T-helper 2 cell treated with Interferon-gamma antibody and Interleukin-4, amounts not matched to agents 5 μg/mL and 100 μg/mL, for 36 hours (primary cell): ENCODE measurements around the gene HSPA12B.

Experiments
- DNase-seq: peaks from one replicate; pipeline ENCODE4 v3.0.0; 2021; ENCODE audit warnings: low spot score
- H3K27ac Mint-ChIP-seq: one replicate; pipeline ENCODE4 v1.8.0; 2021; ENCODE audit warnings: mild to moderate bottlenecking, mixed read lengths
- H3K27me3 Mint-ChIP-seq: one replicate; pipeline ENCODE4 v1.8.0; 2021; ENCODE audit warnings: low read depth, mixed read lengths
- H3K36me3 Mint-ChIP-seq: one replicate; pipeline ENCODE4 v1.8.0; 2021; ENCODE audit warnings: low read depth, mixed read lengths
- H3K4me1 Mint-ChIP-seq: one replicate; pipeline ENCODE4 v1.8.0; 2021; ENCODE audit warnings: low read depth, mixed read lengths
- H3K4me3 Mint-ChIP-seq: one replicate; pipeline ENCODE4 v1.8.0; 2022; ENCODE audit warnings: mild to moderate bottlenecking, moderate library complexity, mixed read lengths
- H3K9me3 Mint-ChIP-seq: one replicate; pipeline ENCODE4 v1.8.0; 2021; ENCODE audit warnings: mixed read lengths

The HSPA12B gene

GRCh38 chr20:3796477-3797225, 64.2 kb downstream of the HSPA12B start:
- Mint-ChIP-seq H3K36me3 (peaks cover 56% of the 10 kb centered on the region), H3K9me3 (no peaks in the 10 kb centered on the region), H3K27me3 (no peaks in the 10 kb centered on the region), H3K4me1 (peaks cover 30% of the 10 kb centered on the region), H3K27ac (peak overlapping the region; percentile 90), H3K4me3 (peak overlapping the region; percentile 95)
- no peak for DNase-seq

DNA sequence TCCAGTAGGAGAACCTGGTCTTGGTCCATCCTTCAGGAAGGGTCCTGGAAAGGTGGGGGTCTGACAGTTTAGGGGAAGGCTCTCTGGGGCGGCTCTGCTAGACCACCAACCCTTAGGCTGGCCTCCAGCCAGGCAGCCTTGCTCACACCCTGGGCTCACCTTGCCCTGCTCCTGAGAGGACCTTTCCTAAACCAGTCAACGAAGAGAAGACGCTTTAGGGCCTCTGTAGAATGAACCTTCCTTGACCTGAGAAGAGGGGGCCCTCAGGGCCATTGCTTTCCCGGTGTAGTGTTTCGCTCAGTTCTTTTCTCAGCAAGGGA, 64.7 kb downstream of the HSPA12B start:
- H3K4me1 Mint-ChIP-seq, result peaks cover 30% of the 10 kb centered on the region
- peaks cover 61% of the 10 kb centered on the region for H3K36me3 Mint-ChIP-seq

DNA sequence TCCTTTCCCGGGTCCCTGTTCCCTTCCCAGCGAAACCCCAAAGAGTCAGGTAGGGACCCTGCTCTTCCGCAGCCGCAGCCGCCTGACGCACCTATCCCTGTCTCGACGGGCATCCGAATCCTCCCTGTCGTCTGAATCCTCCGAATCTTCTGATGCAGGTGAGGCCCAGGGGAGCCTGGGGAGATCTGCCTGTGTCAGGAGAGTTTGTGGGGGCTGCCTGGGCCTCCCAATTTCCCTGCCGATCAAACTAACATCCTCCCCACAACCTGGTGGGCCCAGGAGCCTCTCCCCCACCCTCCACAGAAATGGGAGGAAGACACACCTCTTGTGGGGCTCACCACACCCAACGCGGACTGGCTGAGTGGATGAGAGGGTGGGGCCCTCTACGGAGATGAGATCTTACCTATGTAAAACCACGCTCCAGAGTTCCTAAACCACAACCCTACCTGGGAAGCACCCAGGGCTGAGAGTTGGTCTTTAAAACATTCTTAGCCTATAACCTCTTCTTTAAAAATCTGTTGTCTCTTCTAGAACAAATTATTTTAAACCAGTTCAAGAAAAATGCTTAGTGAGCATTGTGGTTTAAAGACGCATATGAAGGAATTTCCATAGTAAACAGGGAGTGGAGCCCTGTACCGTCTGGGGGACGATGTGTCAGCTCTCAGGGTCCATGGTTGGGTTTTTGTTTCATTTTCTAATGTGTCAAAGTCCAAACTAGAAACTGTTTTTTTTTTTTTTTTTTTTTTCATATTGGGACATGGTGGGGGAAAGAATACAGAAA, 65.3 kb downstream of the HSPA12B start:
- DNase-seq, result peak; percentile 54
- Mint-ChIP-seq H3K36me3 (peaks cover 66% of the 10 kb centered on the region), H3K9me3 (no peaks in the 10 kb centered on the region), H3K4me3 (peak overlapping the region; percentile 95), H3K27me3 (no peaks in the 10 kb centered on the region), H3K4me1 (peaks cover 35% of the 10 kb centered on the region), H3K27ac (peak overlapping the region; percentile 90)

More for the DNA sequence above, 64.7 kb downstream of the HSPA12B start:
- no peak for DNase-seq
- H3K27ac Mint-ChIP-seq, result peak overlapping the region; percentile 90
- peak overlapping the region; percentile 95 for H3K4me3 Mint-ChIP-seq
- no peaks in the 10 kb centered on the region for H3K27me3 Mint-ChIP-seq
- H3K9me3 Mint-ChIP-seq, result no peaks in the 10 kb centered on the region

DNA sequence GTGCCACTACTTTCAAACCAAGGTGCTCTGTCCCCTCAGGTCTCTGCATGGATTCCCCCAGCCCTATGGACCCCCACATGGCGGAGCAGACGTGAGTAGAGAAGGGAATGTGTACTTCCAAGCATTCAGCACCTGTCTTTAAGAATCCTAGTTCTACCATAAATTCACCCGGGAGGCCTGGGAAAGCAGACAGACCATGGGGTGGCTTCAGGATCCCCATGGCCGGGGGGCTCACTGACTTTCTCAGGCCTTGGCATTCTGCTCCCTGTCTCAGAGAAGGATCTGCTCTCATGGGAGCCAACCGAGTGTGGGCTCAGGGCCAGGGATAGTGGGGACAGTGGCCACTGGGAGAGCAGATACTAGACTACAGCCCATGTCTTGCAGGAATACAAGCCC, 65.9 kb downstream of the HSPA12B start:
- H3K36me3 Mint-ChIP-seq, result peaks cover 72% of the 10 kb centered on the region

DNA sequence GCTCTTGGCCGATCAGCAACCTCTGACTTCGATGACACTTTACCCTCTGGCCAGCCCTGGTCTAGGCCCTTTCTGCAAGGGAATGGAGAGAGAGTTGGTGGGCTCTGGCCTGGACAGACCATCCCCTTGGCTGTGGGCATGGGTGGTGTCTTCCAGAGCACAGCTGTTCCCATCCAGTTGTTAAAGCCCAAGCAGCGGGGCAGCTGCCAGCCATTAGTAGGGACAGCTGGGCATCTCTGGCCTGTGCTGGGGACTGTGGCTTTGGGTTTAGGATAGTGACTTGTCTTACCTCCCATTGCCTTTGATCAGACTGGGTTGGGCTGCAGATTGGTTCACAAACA, 66.4 kb downstream of the HSPA12B start:
- Mint-ChIP-seq H3K27ac (peak overlapping the region; percentile 90), H3K4me1 (peaks cover 42% of the 10 kb centered on the region), H3K27me3 (no peaks in the 10 kb centered on the region), H3K9me3 (no peaks in the 10 kb centered on the region), H3K4me3 (peak overlapping the region; percentile 95), H3K36me3 (peaks cover 77% of the 10 kb centered on the region)
- DNase-seq, result no peak

More for the DNA sequence above, 65.9 kb downstream of the HSPA12B start:
- no peak for DNase-seq
- no peaks in the 10 kb centered on the region for H3K27me3 Mint-ChIP-seq
- H3K9me3 Mint-ChIP-seq, result no peaks in the 10 kb centered on the region
- H3K4me1 Mint-ChIP-seq, result peaks cover 37% of the 10 kb centered on the region
- H3K4me3 Mint-ChIP-seq, result peak overlapping the region; percentile 95
- peak overlapping the region; percentile 90 for H3K27ac Mint-ChIP-seq

DNA sequence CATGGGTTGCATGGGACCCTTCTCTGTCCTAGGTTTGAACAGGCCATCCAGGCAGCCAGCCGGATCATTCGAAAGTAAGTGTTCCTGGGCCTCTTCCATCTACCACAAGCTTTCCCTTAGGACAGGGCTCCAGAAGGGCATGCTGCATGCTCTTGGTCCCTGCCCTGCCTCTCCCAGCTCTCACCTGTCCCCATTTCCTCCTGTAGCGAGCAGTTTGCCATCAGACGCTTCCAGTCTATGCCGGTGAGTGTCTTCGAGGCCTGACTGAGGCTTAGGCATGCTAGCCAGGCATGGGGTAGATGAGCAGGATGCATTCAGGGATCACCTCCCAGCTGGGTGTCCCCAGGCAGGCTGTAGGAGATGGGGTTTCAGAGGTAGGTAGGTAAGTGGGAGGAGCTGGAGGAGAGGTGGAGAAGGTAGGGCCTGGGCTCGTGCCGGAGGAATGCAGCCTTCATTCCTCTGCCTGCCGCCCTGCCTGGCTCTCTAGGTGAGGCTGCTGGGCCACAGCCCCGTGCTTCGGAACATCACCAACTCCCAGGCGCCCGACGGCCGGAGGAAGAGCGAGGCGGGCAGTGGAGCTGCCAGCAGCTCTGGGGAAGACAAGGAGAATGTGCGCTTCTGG, 67.9 kb downstream of the HSPA12B start:
- DNase-seq, result no peak
- Mint-ChIP-seq H3K4me1 (peaks cover 50% of the 10 kb centered on the region), H3K27me3 (no peaks in the 10 kb centered on the region), H3K27ac (peak overlapping the region; percentile 90), H3K9me3 (no peaks in the 10 kb centered on the region), H3K36me3 (peaks cover 87% of the 10 kb centered on the region), H3K4me3 (peak overlapping the region; percentile 46)

DNA sequence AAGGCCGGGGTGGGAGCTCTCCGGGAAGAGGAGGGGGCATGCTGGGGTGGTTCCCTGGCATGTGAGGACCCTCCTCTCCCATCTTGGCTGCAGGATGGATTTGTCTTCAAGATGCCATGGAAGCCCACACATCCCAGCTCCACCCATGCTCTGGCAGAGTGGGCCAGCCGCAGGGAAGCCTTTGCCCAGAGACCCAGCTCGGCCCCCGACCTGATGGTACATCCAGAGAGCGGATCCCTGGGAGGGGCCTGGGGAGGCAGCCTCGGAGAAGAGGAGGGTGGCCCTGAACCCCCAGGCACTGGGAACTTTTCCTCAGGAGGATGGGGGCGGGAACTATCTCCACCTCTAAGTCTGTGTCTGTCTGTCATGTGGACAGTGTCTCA, 68.4 kb downstream of the HSPA12B start:
- Mint-ChIP-seq H3K9me3 (no peaks in the 10 kb centered on the region), H3K27ac (no peak overlapping the region), H3K36me3 (peaks cover 88% of the 10 kb centered on the region), H3K27me3 (no peaks in the 10 kb centered on the region), H3K4me3 (no peak overlapping the region), H3K4me1 (peaks cover 51% of the 10 kb centered on the region)
- no peak for DNase-seq

DNA sequence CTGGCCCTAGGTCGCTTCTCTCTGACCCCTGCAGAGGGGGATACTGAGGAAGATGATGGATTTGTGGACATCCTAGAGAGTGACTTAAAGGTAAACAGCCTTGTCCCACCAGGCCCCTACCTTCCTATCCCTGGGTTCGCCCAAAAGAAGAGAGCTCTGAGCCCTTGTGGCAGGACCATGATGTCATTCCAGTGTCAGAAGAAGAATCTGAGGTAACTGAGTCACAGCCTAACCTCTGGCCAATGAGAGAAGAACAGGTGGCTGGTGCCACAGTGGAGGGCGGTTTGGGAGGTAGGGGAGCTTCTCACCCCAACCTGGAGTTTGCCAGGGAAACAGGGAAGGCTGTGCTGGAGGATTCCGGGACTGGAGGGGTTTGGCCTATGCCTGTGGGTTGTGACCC, 68.8 kb downstream of the HSPA12B start:
- Mint-ChIP-seq H3K9me3 (no peaks in the 10 kb centered on the region), H3K27me3 (no peaks in the 10 kb centered on the region), H3K36me3 (peaks cover 90% of the 10 kb centered on the region), H3K27ac (peak overlapping the region; percentile 41), H3K4me3 (no peak overlapping the region), H3K4me1 (peaks cover 53% of the 10 kb centered on the region)
- DNase-seq, result no peak

DNA sequence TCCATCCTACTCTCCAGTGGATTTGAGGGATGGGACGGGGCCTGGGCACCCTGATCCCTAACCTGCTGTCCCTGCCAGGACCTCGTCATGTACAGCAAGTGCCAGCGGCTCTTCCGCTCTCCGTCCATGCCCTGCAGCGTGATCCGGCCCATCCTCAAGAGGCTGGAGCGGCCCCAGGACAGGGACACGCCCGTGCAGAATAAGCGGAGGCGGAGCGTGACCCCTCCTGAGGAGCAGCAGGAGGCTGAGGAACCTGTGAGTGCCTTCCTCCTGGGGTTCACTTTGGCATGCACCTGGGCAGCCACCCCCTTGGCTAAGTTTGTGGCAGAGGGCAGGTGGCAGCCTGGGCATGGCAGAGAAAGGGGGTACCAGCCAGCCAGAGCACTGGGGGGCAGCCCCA, 69.4 kb downstream of the HSPA12B start:
- H3K9me3 Mint-ChIP-seq, result no peaks in the 10 kb centered on the region
- H3K36me3 Mint-ChIP-seq, result peaks cover 92% of the 10 kb centered on the region
- no peak for DNase-seq
- no peaks in the 10 kb centered on the region for H3K27me3 Mint-ChIP-seq
- H3K4me1 Mint-ChIP-seq, result peaks cover 56% of the 10 kb centered on the region
- H3K27ac Mint-ChIP-seq, result no peak overlapping the region
- no peak overlapping the region for H3K4me3 Mint-ChIP-seq
